SK-N-SH (cell line): ENCODE measurements around the gene TTC6.

ENCODE experiments used
- CHD2 ChIP-seq: fragments of 150-350 bp; IDR thresholded peaks from 2 replicates; pipeline ENCODE4 v1.6.1; 2018; ENCODE audit warnings: low read length; ENCODE audit not compliant: partially characterized antibody
- FOXM1 ChIP-seq: IDR thresholded peaks from 2 replicates; pipeline ENCODE4 v1.4.0; 2012; ENCODE audit warnings: low read depth, mild to moderate bottlenecking
- GATA2 ChIP-seq: sonication (generic); formaldehyde crosslinking; IDR thresholded peaks from 2 replicates; pipeline ENCODE4 v1.5.0; 2020; ENCODE audit warnings: mild to moderate bottlenecking, missing genetic modification reagents
- POLR2AphosphoS5 ChIP-seq: IDR thresholded peaks from 2 replicates; pipeline ENCODE4 v1.6.1; 2012; ENCODE audit warnings: low read depth, low read length
- RCOR1 ChIP-seq: fragments of 150-350 bp; IDR thresholded peaks from 2 replicates; pipeline ENCODE4 v1.6.1; 2017; ENCODE audit warnings: antibody characterized with exemption, low read length
- USF1 ChIP-seq: IDR thresholded peaks from 2 replicates; pipeline ENCODE4 v1.4.0; 2012; ENCODE audit warnings: low read depth, borderline replicate concordance
- USF2 ChIP-seq: fragments of 150-350 bp; IDR thresholded peaks from 2 replicates; pipeline ENCODE4 v1.6.1; 2017; ENCODE audit warnings: antibody characterized with exemption, low read length, low read depth, borderline replicate concordance
- YY1 ChIP-seq: IDR thresholded peaks from 2 replicates; pipeline ENCODE4 v1.4.0; 2012; ENCODE audit warnings: low read depth, mild to moderate bottlenecking
- TF ChIP-seq, protein P1 (sequence below): fragments of 200-600 bp; sonication (generic); IDR thresholded peaks from 2 replicates; pipeline ENCODE4 v1.6.1; 2017; ENCODE audit warnings: antibody characterized with exemption, mild to moderate bottlenecking, moderate library complexity

- TF ChIP-seq FOXM1 (no peak), USF2 (no peak), POLR2AphosphoS5 (no peak), CHD2 (no peak), YY1 (no peak), GATA2 (CRISPR knock-in tag) (no peak), USF1 (no peak), RCOR1 (no peak)
- TF ChIP-seq, protein P1, sequence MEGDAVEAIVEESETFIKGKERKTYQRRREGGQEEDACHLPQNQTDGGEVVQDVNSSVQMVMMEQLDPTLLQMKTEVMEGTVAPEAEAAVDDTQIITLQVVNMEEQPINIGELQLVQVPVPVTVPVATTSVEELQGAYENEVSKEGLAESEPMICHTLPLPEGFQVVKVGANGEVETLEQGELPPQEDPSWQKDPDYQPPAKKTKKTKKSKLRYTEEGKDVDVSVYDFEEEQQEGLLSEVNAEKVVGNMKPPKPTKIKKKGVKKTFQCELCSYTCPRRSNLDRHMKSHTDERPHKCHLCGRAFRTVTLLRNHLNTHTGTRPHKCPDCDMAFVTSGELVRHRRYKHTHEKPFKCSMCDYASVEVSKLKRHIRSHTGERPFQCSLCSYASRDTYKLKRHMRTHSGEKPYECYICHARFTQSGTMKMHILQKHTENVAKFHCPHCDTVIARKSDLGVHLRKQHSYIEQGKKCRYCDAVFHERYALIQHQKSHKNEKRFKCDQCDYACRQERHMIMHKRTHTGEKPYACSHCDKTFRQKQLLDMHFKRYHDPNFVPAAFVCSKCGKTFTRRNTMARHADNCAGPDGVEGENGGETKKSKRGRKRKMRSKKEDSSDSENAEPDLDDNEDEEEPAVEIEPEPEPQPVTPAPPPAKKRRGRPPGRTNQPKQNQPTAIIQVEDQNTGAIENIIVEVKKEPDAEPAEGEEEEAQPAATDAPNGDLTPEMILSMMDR: no peak
Observed at GRCh38 chr14:37637341-37637740, 41.9 kb downstream of the TTC6 start.
